H1 (cell line): ENCODE measurements around the gene KIR2DL3. TPM values are rescaled to one million over a fixed set of nuclear protein-coding genes. Genes with fewer than 3 reads are reported as not detected.
"Not testable (repeated sequence)": the region's sequence is repeated elsewhere in the genome, so short reads cannot be mapped to it uniquely, and the experiment has no call there.

ENCODE experiments used
- CTCF ChIA-PET: fragments of 300-600 bp; sonication (Branson Sonifier 250); formaldehyde crosslinking; loops from one replicate; lab custom pipeline; 2021; ENCODE audit not compliant: partially characterized antibody; lab: Charles Lee
- POLR2A ChIA-PET: fragments of 300-600 bp; sonication (Branson Sonifier 250); formaldehyde crosslinking; loops from one replicate; lab custom pipeline; 2021; ENCODE audit warnings: inconsistent platforms; ENCODE audit not compliant: partially characterized antibody; lab: Charles Lee
- DNase-seq, 2 experiments: peaks; one replicate each; pipeline versions ENCODE4 v3.0.0 to v3.0.0-alpha.2; 2010 to 2022; ENCODE audit warnings: low spot score in 2 of 2, low read depth in 1 of 2, mixed read lengths in 1 of 2
- FAIRE-seq: peaks from 2 replicates; lab custom pipeline; 2011; peaks lifted over from hg19 to GRCh38; lab: Jason Lieb, UNC
- H2AFZ ChIP-seq: 2 replicates; pipeline ENCODE4 v1.8.1; 2012; ENCODE audit warnings: low read length, inconsistent platforms
- H2AK5ac ChIP-seq: 2 replicates; pipeline ENCODE4 v1.6.1; 2013; ENCODE audit warnings: low read depth, low read length
- H2BK120ac ChIP-seq: replicated peaks from 2 replicates; pipeline ENCODE3; 2013; ENCODE audit warnings: low read depth, low read length, inconsistent platforms
- H2BK12ac ChIP-seq: 2 replicates; pipeline ENCODE4 v1.6.1; 2013; ENCODE audit warnings: low read depth, low read length
- H2BK15ac ChIP-seq: 2 replicates; pipeline ENCODE4 v1.6.1; 2013; ENCODE audit warnings: low read length
- H2BK20ac ChIP-seq: 2 replicates; pipeline ENCODE4 v1.6.1; 2013; ENCODE audit warnings: low read length
- H2BK5ac ChIP-seq: 2 replicates; pipeline ENCODE4 v1.6.1; 2013; ENCODE audit warnings: low read depth, low read length
- H3K14ac ChIP-seq: 2 replicates; pipeline ENCODE4 v1.6.1; 2013; ENCODE audit warnings: inconsistent platforms; ENCODE audit not compliant: insufficient read length
- H3K18ac ChIP-seq: 2 replicates; pipeline ENCODE4 v1.6.1; 2013; ENCODE audit warnings: low read length; ENCODE audit errors: extremely low read depth
- H3K23ac ChIP-seq: 2 replicates; pipeline ENCODE4 v1.6.1; 2013; ENCODE audit warnings: inconsistent platforms; ENCODE audit not compliant: insufficient read length
- H3K23me2 ChIP-seq: 2 replicates; pipeline ENCODE4 v1.6.1; 2013; ENCODE audit warnings: low read depth, low read length
- H3K27ac ChIP-seq: 2 replicates; pipeline ENCODE4 v1.6.1; 2011; ENCODE audit warnings: low read depth, low read length, inconsistent platforms
- H3K27me3 ChIP-seq, 4 experiments: replicated peaks in 1 of 4; 1 replicate in 1 of 4; 2 replicates in 3 of 4; pipeline versions ENCODE4 v1.6.1 to v1.8.1; 2011 to 2013; ENCODE audit warnings: low read length in 3 of 4, mild to moderate bottlenecking in 3 of 4, inconsistent platforms in 2 of 4, mixed read lengths in 2 of 4, moderate library complexity in 1 of 4; ENCODE audit not compliant: control insufficient read depth in 3 of 4, insufficient read depth in 3 of 4; ENCODE audit errors: extremely low read depth in 1 of 4
- H3K36me3 ChIP-seq, 4 experiments: 2 replicates each; pipeline versions ENCODE4 v1.6.1 to v1.8.1; 2011 to 2013; ENCODE audit warnings: mild to moderate bottlenecking in 4 of 4, low read length in 3 of 4, moderate library complexity in 2 of 4, control low read depth in 1 of 4, inconsistent platforms in 1 of 4; ENCODE audit not compliant: insufficient read depth in 4 of 4, control insufficient read depth in 2 of 4
- H3K4ac ChIP-seq: replicated peaks from 2 replicates; pipeline ENCODE3; 2013; ENCODE audit warnings: low read length, low read depth, mixed read lengths, inconsistent platforms; ENCODE audit not compliant: insufficient read length
- H3K4me1 ChIP-seq, 4 experiments: replicated peaks in 1 of 4; 1 replicate in 1 of 4; 2 replicates in 3 of 4; pipeline versions ENCODE4 v1.6.1 to v1.8.1; 2011 to 2013; ENCODE audit warnings: low read length in 3 of 4, inconsistent platforms in 2 of 4, mixed read lengths in 1 of 4; ENCODE audit not compliant: insufficient read depth in 4 of 4, control insufficient read depth in 3 of 4
- H3K4me2 ChIP-seq, 2 experiments: 2 replicates each; pipeline versions ENCODE4 v1.6.1 to v1.8.1; 2011 to 2013; ENCODE audit warnings: low read depth in 2 of 2, low read length in 2 of 2, control low read depth in 1 of 2, inconsistent platforms in 1 of 2, mild to moderate bottlenecking in 1 of 2; ENCODE audit not compliant: insufficient read depth in 1 of 2
- H3K4me3 ChIP-seq, 4 experiments: fragments of 200-600, 300-600 bp in 1 of 4; sonication (generic), shearing (Covaris generic), sonication (Bioruptor Twin) in 1 of 4; 2 replicates each; pipeline versions ENCODE4 v1.5.1 to v1.8.1; 2011 to 2016; ENCODE audit warnings: low read length in 4 of 4, low read depth in 3 of 4, control low read depth in 2 of 4, inconsistent platforms in 2 of 4, mild to moderate bottlenecking in 2 of 4, mixed read lengths in 1 of 4, moderate library complexity in 1 of 4; ENCODE audit not compliant: insufficient read depth in 2 of 4; ENCODE audit errors: extremely low read depth in 1 of 4
- H3K56ac ChIP-seq: replicated peaks from 2 replicates; pipeline ENCODE3; 2013; ENCODE audit warnings: low read depth, mild to moderate bottlenecking, mixed read lengths, low read length, inconsistent platforms; ENCODE audit not compliant: insufficient read length
- H3K79me1 ChIP-seq: 2 replicates; pipeline ENCODE4 v1.6.1; 2013; ENCODE audit warnings: low read depth, low read length, control low read depth
- H3K79me2 ChIP-seq, 2 experiments: 2 replicates each; pipeline versions ENCODE4 v1.6.1 to v1.8.1; 2012 to 2013; ENCODE audit warnings: low read length in 2 of 2, mild to moderate bottlenecking in 2 of 2, inconsistent platforms in 1 of 2; ENCODE audit not compliant: insufficient read depth in 2 of 2, control insufficient read depth in 1 of 2
- H3K9ac ChIP-seq, 4 experiments: replicated peaks in 1 of 4; 1 replicate in 1 of 4; 2 replicates in 3 of 4; pipeline versions ENCODE4 v1.6.1 to v1.8.1; 2011 to 2013; ENCODE audit warnings: low read depth in 3 of 4, low read length in 3 of 4, control low read depth in 2 of 4, mild to moderate bottlenecking in 2 of 4, moderate library complexity in 2 of 4, inconsistent platforms in 1 of 4; ENCODE audit errors: extremely low read depth in 1 of 4
- H3K9me3 ChIP-seq, 2 experiments: 2 replicates each; pipeline versions ENCODE4 v1.6.1 to v1.8.1; 2012 to 2013; ENCODE audit warnings: mild to moderate bottlenecking in 2 of 2, moderate library complexity in 2 of 2, control low read depth in 1 of 2, inconsistent platforms in 1 of 2, low read depth in 1 of 2, low read length in 1 of 2, mixed read lengths in 1 of 2; ENCODE audit not compliant: insufficient read depth in 2 of 2
- H4K20me1 ChIP-seq, 2 experiments: replicated peaks in 1 of 2; 2 replicates each; pipeline versions ENCODE3 to v1.8.1; 2011 to 2013; ENCODE audit warnings: inconsistent platforms in 2 of 2, low read length in 2 of 2, mild to moderate bottlenecking in 1 of 2; ENCODE audit not compliant: insufficient read depth in 2 of 2, control insufficient read depth in 1 of 2
- H4K5ac ChIP-seq: 2 replicates; pipeline ENCODE4 v1.6.1; 2013; ENCODE audit warnings: low read length, low read depth, mixed read lengths, inconsistent platforms; ENCODE audit not compliant: insufficient read length
- H4K8ac ChIP-seq: 2 replicates; pipeline ENCODE4 v1.8.0; 2013; ENCODE audit warnings: mild to moderate bottlenecking, moderate library complexity, low read length, inconsistent platforms; ENCODE audit not compliant: insufficient read depth; ENCODE audit errors: extremely low read depth
- H4K91ac ChIP-seq: replicated peaks from 2 replicates; pipeline ENCODE3; 2013; ENCODE audit warnings: low read length, mixed read lengths, inconsistent platforms; ENCODE audit not compliant: insufficient read length
- WGBS, 2 experiments: shearing (Covaris generic) in 1 of 2; methylation state at CpG; one replicate each; pipeline versions ENCODE4 v1.1.6 to v1.1.7; 2013 to 2015; ENCODE audit warnings: low lambda C conversion rate in 2 of 2, mixed read lengths in 2 of 2, inconsistent platforms in 1 of 2, low coverage in 1 of 2, missing lambda C conversion rate in 1 of 2; ENCODE audit not compliant: insufficient replicate concordance in 2 of 2, insufficient coverage in 1 of 2, insufficient read length in 1 of 2; ENCODE audit errors: extremely low coverage in 1 of 2, missing lambda C conversion rate in 1 of 2; 5-methylcytosine and 5-hydroxymethylcytosine counted together
- polyA plus RNA-seq, 7 experiments: library from polyadenylated mRNA; depleted of rRNA in 3 of 7; stranded (reverse) in 5 of 7; unstranded in 2 of 7; fragments of >200 nt in 5 of 7; fragments of 200-250 nt in 2 of 7; gene quantifications; 1 replicate in 5 of 7; 2 replicates in 1 of 7; 4 replicates in 1 of 7; pipeline versions ENCODE4 v1.2.1 to v1.2.3, GENCODE V29; 2011 to 2013; ENCODE audit warnings: missing spikeins in 2 of 7, mixed read lengths in 2 of 7
- total RNA-seq: library from RNA; stranded (reverse); fragmentation: NEBNext Ultra II Directional; extraction: Animal tissue kit (Norgen Biotek cat#: 25700); gene quantifications from 2 replicates; pipeline ENCODE4 v1.2.1, GENCODE V29; 2021

KIR2DL3 gene
- total and polyA plus RNA-seq, 2 of the 8 experiments (the other 6 are each of a cell fraction or from before 2014, with no cell fraction given) = not detected

GRCh38 chr19:54750276-54750675, 12.0 kb downstream of the KIR2DL3 start:
- H2AFZ ChIP-seq, H3K36me3 ChIP-seq, H4K8ac ChIP-seq, H3K23me2 ChIP-seq, H3K23ac ChIP-seq, H3K4me1 ChIP-seq, H4K20me1 ChIP-seq, H2BK15ac ChIP-seq, H2AK5ac ChIP-seq, H3K27ac ChIP-seq, H2BK5ac ChIP-seq, H3K4ac ChIP-seq, H4K91ac ChIP-seq, H2BK120ac ChIP-seq, H2BK20ac ChIP-seq, CTCF ChIA-PET, H2BK12ac ChIP-seq, H3K79me2 ChIP-seq, H3K14ac ChIP-seq, H3K79me1 ChIP-seq, POLR2A ChIA-PET, H3K18ac ChIP-seq, H4K5ac ChIP-seq, H3K4me2 ChIP-seq, H3K4me3 ChIP-seq, H3K56ac ChIP-seq, H3K27me3 ChIP-seq, FAIRE-seq, DNase-seq, H3K9ac ChIP-seq: not testable (repeated sequence)
- H3K9me3 ChIP-seq = peaks cover 15 to 47% of the 10 kb centered on the region in 2 experiments
- WGBS, 2 experiments = 55% methylated on average over 6 of the region's 6 CpGs; no CpG with 5 or more reads in 1 of the 2 experiments
